Stimulated activated CD4-positive, alpha-beta T cell treated with anti-CD3 and anti-CD28 coated beads, TNF-alpha, amount 100 ng/mL, for 4 hours (primary cell): Measurements from ENCODE around the gene PDE4D.

Experiments used
- DNase-seq, 3 experiments: peaks; one replicate each; pipeline ENCODE4 v3.0.0-alpha.2; 2020; ENCODE audit warnings: low read depth in 3 of 3

PDE4D gene

GRCh38 chr5:59741599-59741998 lies 151.9 kb downstream of the PDE4D start:
- DNase-seq = no peak

- no peak for DNase-seq
Measured at GRCh38 chr5:59738024-59738423, 155.5 kb downstream of the PDE4D start.

- no peak for DNase-seq
Measured at GRCh38 chr5:59732806-59733205, 160.7 kb downstream of the PDE4D start.

- DNase-seq = no peak
Measured at GRCh38 chr5:59732301-59732700, 161.2 kb downstream of the PDE4D start.

GRCh38 chr5:59731809-59732208 lies 161.7 kb downstream of the PDE4D start:
- no peak for DNase-seq

- no peak for DNase-seq
Measured at GRCh38 chr5:59729820-59730219, 163.7 kb downstream of the PDE4D start.

- no peak for DNase-seq
Measured at GRCh38 chr5:59729357-59729756, 164.2 kb downstream of the PDE4D start.

GRCh38 chr5:59728356-59728755 lies 165.2 kb downstream of the PDE4D start:
- no peak for DNase-seq

GRCh38 chr5:59727186-59727585 lies 166.3 kb downstream of the PDE4D start:
- DNase-seq = no peak

- no peak for DNase-seq
Measured at GRCh38 chr5:59725392-59725767, 168.1 kb downstream of the PDE4D start.

- DNase-seq = no peak
Measured at GRCh38 chr5:59724482-59725391, 168.8 kb downstream of the PDE4D start.

GRCh38 chr5:59722874-59723273 lies 170.7 kb downstream of the PDE4D start:
- no peak for DNase-seq

- no peak for DNase-seq
Measured at GRCh38 chr5:59721741-59722140, 171.8 kb downstream of the PDE4D start.

- no peak for DNase-seq
Measured at GRCh38 chr5:59720063-59720462, 173.5 kb downstream of the PDE4D start.

- DNase-seq = no peak
Measured at GRCh38 chr5:59716966-59717500, 176.5 kb downstream of the PDE4D start.

GRCh38 chr5:59716029-59716428 lies 177.5 kb downstream of the PDE4D start:
- no peak for DNase-seq

- DNase-seq = no peak
Measured at GRCh38 chr5:59715228-59715627, 178.3 kb downstream of the PDE4D start.

GRCh38 chr5:59713498-59713844 lies 180.1 kb downstream of the PDE4D start:
- DNase-seq = no peak

- no peak for DNase-seq
Measured at GRCh38 chr5:59712836-59713497, 180.6 kb downstream of the PDE4D start.

GRCh38 chr5:59711310-59711709 lies 182.2 kb downstream of the PDE4D start:
- DNase-seq = no peak

GRCh38 chr5:59709846-59710245 lies 183.7 kb downstream of the PDE4D start:
- DNase-seq = no peak

- DNase-seq = no peak
Measured at GRCh38 chr5:59709346-59709821, 184.1 kb downstream of the PDE4D start.

- DNase-seq = no peak
Measured at GRCh38 chr5:59704936-59705335, 188.6 kb downstream of the PDE4D start.
